Endothelial cell of umbilical vein (primary cell): ENCODE measurements around the gene USP2. TPM values are rescaled to one million over a fixed set of nuclear protein-coding genes. Genes with fewer than 3 reads are reported as not detected.

ENCODE experiments used
- BruUV-seq: library from RNA; stranded (reverse); fragments of 400-500 nt; replicated peaks from 2 replicates; lab custom pipeline; 2021; lab: Mats Ljungman, UMichigan
- CTCF ChIA-PET: fragments of 300-600, 350-600 bp; sonication (Branson Sonifier 250); formaldehyde crosslinking; loops from one replicate; lab custom pipeline; 2021; ENCODE audit warnings: antibody characterized with exemption, inconsistent platforms; lab: Charles Lee
- POLR2A ChIA-PET: fragments of 300-600, 350-600 bp; sonication (Branson Sonifier 250); formaldehyde crosslinking; loops from one replicate; lab custom pipeline; 2021; ENCODE audit warnings: antibody characterized with exemption, inconsistent platforms; lab: Charles Lee
- DNase-seq: peaks from one replicate; pipeline ENCODE4 v3.0.0-alpha.2; 2011; ENCODE audit warnings: low read depth, low spot score
- FAIRE-seq: peaks from 2 replicates; lab custom pipeline; 2011; peaks lifted over from hg19 to GRCh38; lab: Jason Lieb, UNC
- H2AFZ ChIP-seq: 2 replicates; pipeline ENCODE4 v1.6.0; 2012; ENCODE audit warnings: low read depth, low read length, control low read depth, inconsistent platforms
- H3K27ac ChIP-seq: 2 replicates; pipeline ENCODE4 v1.5.1; 2011; ENCODE audit warnings: low read depth, mild to moderate bottlenecking, control low read depth, low read length, moderate library complexity; ENCODE audit not compliant: insufficient read depth
- H3K27me3 ChIP-seq, 2 experiments: 2 replicates each; pipeline versions ENCODE4 v1.6.0 to v1.6.1; 2011; ENCODE audit warnings: low read length in 2 of 2, mixed read lengths in 1 of 2; ENCODE audit not compliant: control insufficient read depth in 2 of 2, insufficient read depth in 2 of 2
- H3K36me3 ChIP-seq, 2 experiments: 2 replicates in 1 of 2; 3 replicates in 1 of 2; pipeline ENCODE4 v1.5.1; 2011; ENCODE audit warnings: low read length in 2 of 2, mild to moderate bottlenecking in 1 of 2, moderate library complexity in 1 of 2; ENCODE audit not compliant: control insufficient read depth in 2 of 2, insufficient read depth in 2 of 2; ENCODE audit errors: extremely low read depth in 1 of 2
- H3K4me1 ChIP-seq: 3 replicates; pipeline ENCODE4 v1.5.1; 2011; ENCODE audit warnings: mild to moderate bottlenecking, low read length; ENCODE audit not compliant: control insufficient read depth, insufficient read depth; ENCODE audit errors: extremely low read depth
- H3K4me2 ChIP-seq: 2 replicates; pipeline ENCODE4 v1.6.1; 2011; ENCODE audit warnings: low read length, control low read depth, mixed read lengths; ENCODE audit not compliant: insufficient read depth
- H3K4me3 ChIP-seq, 3 experiments: fragments of 200-600 bp in 1 of 3; sonication (generic), shearing (Covaris generic) in 1 of 3; replicated peaks in 1 of 3; 2 replicates each; pipeline ENCODE4 v1.5.1; 2011 to 2016; ENCODE audit warnings: control low read depth in 3 of 3, low read length in 3 of 3, mild to moderate bottlenecking in 2 of 3, inconsistent platforms in 1 of 3, low read depth in 1 of 3, moderate library complexity in 1 of 3; ENCODE audit not compliant: insufficient read depth in 1 of 3
- H3K79me2 ChIP-seq: 2 replicates; pipeline ENCODE4 v1.6.0; 2012; ENCODE audit warnings: low read length, inconsistent platforms; ENCODE audit not compliant: control insufficient read depth, insufficient read depth
- H3K9ac ChIP-seq: replicated peaks from 2 replicates; pipeline ENCODE3; 2011; ENCODE audit warnings: low read length, control low read depth; ENCODE audit not compliant: insufficient read depth; ENCODE audit errors: extremely low read depth
- H3K9me1 ChIP-seq: replicated peaks from 3 replicates; pipeline ENCODE4 v1.6.0; 2011; ENCODE audit warnings: mild to moderate bottlenecking, low read length; ENCODE audit not compliant: control insufficient read depth, insufficient read depth; ENCODE audit errors: extremely low read depth
- H3K9me3 ChIP-seq: replicated peaks from 2 replicates; pipeline ENCODE4 v1.5.1; 2012; ENCODE audit warnings: low read length, inconsistent platforms; ENCODE audit not compliant: control insufficient read depth, insufficient read depth
- H4K20me1 ChIP-seq: replicated peaks from 2 replicates; pipeline ENCODE3; 2011; ENCODE audit warnings: mild to moderate bottlenecking, low read length; ENCODE audit not compliant: control insufficient read depth, insufficient read depth; ENCODE audit errors: extremely low read depth
- CTCF ChIP-seq, 2 donors: IDR thresholded peaks; 1 replicate in 1 of 2; 2 replicates in 1 of 2; pipeline ENCODE4 v1.5.1; 2011; ENCODE audit warnings: low read length in 2 of 2, mild to moderate bottlenecking in 2 of 2, moderate library complexity in 2 of 2, control low read depth in 1 of 2, inconsistent platforms in 1 of 2, low read depth in 1 of 2; ENCODE audit not compliant: insufficient read depth in 1 of 2; ENCODE audit errors: extremely low read depth in 1 of 2
- EZH2 ChIP-seq: IDR thresholded peaks from 2 replicates; pipeline ENCODE4 v1.6.1; 2012; ENCODE audit warnings: borderline replicate concordance, low read depth, mild to moderate bottlenecking, moderate library complexity, low read length, inconsistent platforms; ENCODE audit not compliant: severe bottlenecking
- FOS ChIP-seq: IDR thresholded peaks from 2 replicates; pipeline ENCODE4 v1.6.1; 2011; ENCODE audit warnings: mild to moderate bottlenecking, low read length, moderate library complexity, borderline replicate concordance; ENCODE audit not compliant: insufficient read depth
- GATA2 ChIP-seq: IDR thresholded peaks from 2 replicates; pipeline ENCODE4 v1.7.0; 2011; ENCODE audit warnings: low read depth, mild to moderate bottlenecking, moderate library complexity, mixed read lengths, low read length; ENCODE audit not compliant: insufficient read length, insufficient read depth
- JUN ChIP-seq: IDR thresholded peaks from 2 replicates; pipeline ENCODE4 v1.6.1; 2011; ENCODE audit warnings: borderline replicate concordance, low read depth; ENCODE audit not compliant: insufficient read length, insufficient read depth
- MAX ChIP-seq: IDR thresholded peaks from 2 replicates; pipeline ENCODE4 v1.6.1; 2011; ENCODE audit not compliant: insufficient read depth, insufficient read length
- MYC ChIP-seq: IDR thresholded peaks from one replicate; pipeline ENCODE4 v1.6.1; 2011; ENCODE audit warnings: mild to moderate bottlenecking, low read depth, low read length
- POLR2A ChIP-seq: IDR thresholded peaks from 2 replicates; pipeline ENCODE4 v1.6.1; 2012; ENCODE audit warnings: low read depth, mild to moderate bottlenecking, control low read depth, low read length
- POLR2AphosphoS5 ChIP-seq: IDR thresholded peaks from 2 replicates; pipeline ENCODE4 v1.6.1; 2012; ENCODE audit warnings: low read depth, mild to moderate bottlenecking, control low read depth, low read length, moderate library complexity; ENCODE audit not compliant: insufficient read depth
- dilution Hi-C: fragments of 300-500 bp; cut with MboI; formaldehyde crosslinking; loops from one replicate; pipeline ENCODE4 v1.15.0; 2019; ENCODE audit warnings: low sequenced_read_pairs; ENCODE audit not compliant: extremely low pct_ligation_motif_present
- intact Hi-C: fragments of 100-400 bp; cut with micrococcal nuclease; formaldehyde crosslinking; loops from one replicate; pipeline ENCODE4 v1.10.0; 2022
- polyA plus RNA-seq, 4 experiments: library from polyadenylated mRNA; depleted of rRNA in 3 of 4; stranded (reverse) in 3 of 4; unstranded in 1 of 4; fragments of >200 nt; gene quantifications; 2 replicates each; pipeline versions ENCODE4 v1.2.1 to v1.2.3, GENCODE V29; 2011 to 2012; ENCODE audit warnings: missing spikeins in 1 of 4
- total RNA-seq: library from RNA; stranded (reverse); gene quantifications from 2 replicates; pipeline ENCODE4 v1.2.3, GENCODE V29; 2021

USP2 gene
- total and polyA plus RNA-seq, 2 donors (not counting 3 experiments of a cell fraction or from before 2014, with no cell fraction given) = 0.21 to 1.2 TPM

DNA sequence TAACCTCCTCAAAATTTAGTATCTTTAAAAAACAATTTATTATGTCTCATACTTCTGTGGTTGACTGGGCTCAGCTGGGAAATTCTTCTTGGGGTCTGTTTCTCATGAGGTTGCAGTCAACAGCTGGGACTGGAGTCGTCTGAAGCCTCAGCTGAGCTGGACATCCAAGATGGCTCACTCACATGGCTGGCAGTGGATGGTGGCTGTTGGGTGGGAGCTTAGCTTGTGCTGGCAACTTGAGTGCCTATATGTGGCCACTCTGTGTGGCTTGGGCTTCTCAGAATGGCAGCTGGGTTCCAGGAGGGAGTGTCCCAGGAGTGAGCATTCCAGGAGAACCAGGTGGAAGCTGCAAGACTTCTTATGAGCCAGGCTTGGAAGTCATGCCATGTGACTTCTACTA is 28.2 kb upstream of the USP2 start:
- dilution Hi-C loops = no loop called here
- H3K4me1 ChIP-seq = no peaks in the 10 kb centered on the region
- H3K36me3 ChIP-seq = no peaks in the 10 kb centered on the region
- no peaks in the 10 kb centered on the region for H4K20me1 ChIP-seq
- DNase-seq (no peak), FAIRE-seq (no peak)
- no peak for TF ChIP-seq MYC
- no peak for TF ChIP-seq GATA2
- TF ChIP-seq EZH2 = no peak
- TF ChIP-seq CTCF (IDR thresholded peaks at IDR 0.05; ENCODE audit: extremely low read depth in 1 of 2, insufficient read depth in 1 of 2, low read depth in 1 of 2, low read length in 2 of 2) = no peak
- TF ChIP-seq MAX = no peak
- TF ChIP-seq POLR2A = no peak
- no peak for TF ChIP-seq POLR2AphosphoS5
- TF ChIP-seq FOS = no peak
- no peak for TF ChIP-seq JUN
- no peaks in the 10 kb centered on the region for H3K27me3 ChIP-seq
- H3K27ac ChIP-seq = no peak overlapping the region
- intact Hi-C loops = no loop called here
- no peaks in the 10 kb centered on the region for H3K79me2 ChIP-seq
- no peak overlapping the region for H2AFZ ChIP-seq
- no peaks in the 10 kb centered on the region for H3K9me1 ChIP-seq
- no peak overlapping the region for H3K4me2 ChIP-seq
- H3K9me3 ChIP-seq = no peaks in the 10 kb centered on the region
- H3K9ac ChIP-seq = no peak overlapping the region
- no TSS peak for BruUV-seq
- ChIA-PET CTCF (no interaction called here), POLR2A (no interaction called here)
- H3K4me3 ChIP-seq = no peak overlapping the region
